Liver (tissue), 9 donors: ENCODE results near the gene DDX4. TPM values are rescaled to one million over a fixed set of nuclear protein-coding genes. Genes with fewer than 3 reads are reported as not detected.
"Not testable (repeated sequence)": the region's sequence is repeated elsewhere in the genome, so short reads cannot be mapped to it uniquely, and the experiment has no call there.

ENCODE experiments used
- DNase-seq: peaks from one replicate; pipeline ENCODE4 v3.0.0-alpha.2; 2017; ENCODE audit warnings: low spot score
- H3K27ac ChIP-seq, 2 donors: one replicate each; pipeline ENCODE4 v1.7.0; 2013; ENCODE audit warnings: inconsistent platforms in 2 of 2, low read length in 2 of 2, control low read depth in 1 of 2, low read depth in 1 of 2, mild to moderate bottlenecking in 1 of 2
- H3K27me3 ChIP-seq, 4 donors: one replicate each; pipeline versions ENCODE4 v1.6.1 to v1.7.0; 2013; ENCODE audit warnings: low read length in 3 of 4, inconsistent platforms in 1 of 4, mild to moderate bottlenecking in 1 of 4, moderate library complexity in 1 of 4; ENCODE audit not compliant: control insufficient read depth in 4 of 4, insufficient read depth in 4 of 4
- H3K36me3 ChIP-seq, 4 donors: one replicate each; pipeline versions ENCODE4 v1.6.1 to v1.7.0; 2013; ENCODE audit warnings: low read length in 3 of 4, mild to moderate bottlenecking in 3 of 4, low read depth in 1 of 4, moderate library complexity in 1 of 4; ENCODE audit not compliant: control insufficient read depth in 4 of 4, insufficient read depth in 3 of 4
- H3K4me1 ChIP-seq, 4 donors: one replicate each; pipeline versions ENCODE4 v1.6.1 to v1.7.0; 2013; ENCODE audit warnings: low read length in 3 of 4, mild to moderate bottlenecking in 3 of 4, moderate library complexity in 1 of 4; ENCODE audit not compliant: control insufficient read depth in 4 of 4, insufficient read depth in 4 of 4
- H3K4me3 ChIP-seq, 3 donors: one replicate each; pipeline versions ENCODE4 v1.6.1 to v1.7.0; 2013; ENCODE audit warnings: low read length in 3 of 3, control low read depth in 1 of 3, low read depth in 1 of 3, mild to moderate bottlenecking in 1 of 3
- H3K9ac ChIP-seq, 2 donors: one replicate each; pipeline ENCODE4 v1.7.0; 2013; ENCODE audit warnings: low read length in 2 of 2, mild to moderate bottlenecking in 2 of 2, moderate library complexity in 2 of 2, control low read depth in 1 of 2, low read depth in 1 of 2
- H3K9me3 ChIP-seq, 4 donors: one replicate each; pipeline versions ENCODE4 v1.6.1 to v1.7.0; 2013; ENCODE audit warnings: low read length in 3 of 4; ENCODE audit not compliant: control insufficient read depth in 4 of 4
- EGR1 ChIP-seq, 2 donors: IDR thresholded peaks; 2 replicates each; pipeline ENCODE4 v1.6.1; 2016 to 2018; ENCODE audit warnings: antibody characterized with exemption in 2 of 2, low read depth in 2 of 2
- FOXA1 ChIP-seq: IDR thresholded peaks from 2 replicates; pipeline ENCODE4 v1.6.1; 2016; ENCODE audit warnings: antibody characterized with exemption
- FOXA2 ChIP-seq: IDR thresholded peaks from 2 replicates; pipeline ENCODE4 v1.6.1; 2016; ENCODE audit warnings: antibody characterized with exemption
- GABPA ChIP-seq, 2 donors: IDR thresholded peaks in 1 of 2; conservative IDR thresholded peaks in 1 of 2; 2 replicates each; pipeline ENCODE4 v1.6.1; 2016; ENCODE audit warnings: antibody characterized with exemption in 2 of 2, mild to moderate bottlenecking in 1 of 2, moderate library complexity in 1 of 2
- HNF4G ChIP-seq: IDR thresholded peaks from 2 replicates; pipeline ENCODE4 v1.6.1; 2016; ENCODE audit warnings: antibody characterized with exemption
- JUND ChIP-seq, 2 donors: IDR thresholded peaks; 2 replicates each; pipeline ENCODE4 v1.6.1; 2016; ENCODE audit warnings: antibody characterized with exemption in 2 of 2
- RAD21 ChIP-seq, 2 donors: IDR thresholded peaks; 2 replicates each; pipeline ENCODE4 v1.6.1; 2016; ENCODE audit warnings: antibody characterized with exemption in 2 of 2, mild to moderate bottlenecking in 2 of 2
- RXRA ChIP-seq, 2 donors: IDR thresholded peaks; 2 replicates each; pipeline ENCODE4 v1.6.1; 2017 to 2018; ENCODE audit warnings: antibody characterized with exemption in 2 of 2, mild to moderate bottlenecking in 1 of 2
- SP1 ChIP-seq: IDR thresholded peaks from 2 replicates; pipeline ENCODE4 v1.6.1; 2018; ENCODE audit warnings: antibody characterized with exemption, mild to moderate bottlenecking
- TAF1 ChIP-seq: conservative IDR thresholded peaks from 2 replicates; pipeline ENCODE4 v1.6.1; 2016; ENCODE audit warnings: antibody characterized with exemption, mild to moderate bottlenecking
- YY1 ChIP-seq: IDR thresholded peaks from 2 replicates; pipeline ENCODE4 v1.6.1; 2016; ENCODE audit warnings: antibody characterized with exemption, mild to moderate bottlenecking
- WGBS: extraction: QIAGEN DNeasy Blood & Tissue Kit; methylation state at CpG from one replicate; pipeline ENCODE4 v1.1.7; 2013; 5-methylcytosine and 5-hydroxymethylcytosine counted together
- polyA plus RNA-seq, 2 donors: library from polyadenylated mRNA; stranded (reverse) in 1 of 2; unstranded in 1 of 2; fragments of 200-250 nt in 1 of 2; fragments of >200 nt in 1 of 2; fragmentation: Nextera tagmentation in 1 of 2; extraction: Ambion mirVana in 1 of 2; gene quantifications; one replicate each; pipeline versions ENCODE4 v1.2.1 to v1.2.3, GENCODE V29; 2013 to 2015
- total RNA-seq, 2 donors: library from RNA; depleted of rRNA; stranded (reverse); fragments of >200 nt; gene quantifications; one replicate each; pipeline ENCODE4 v1.2.3, GENCODE V29; 2014
- TF ChIP-seq, protein P1 (sequence below): IDR thresholded peaks from 2 replicates; pipeline ENCODE4 v1.6.1; 2016; ENCODE audit warnings: antibody characterized with exemption
- TF ChIP-seq, protein P2 (sequence below): IDR thresholded peaks from 2 replicates; pipeline ENCODE4 v1.6.1; 2016; ENCODE audit warnings: antibody characterized with exemption
- TF ChIP-seq, protein P3 (sequence below): IDR thresholded peaks from 2 replicates; pipeline ENCODE4 v1.6.1; 2016; ENCODE audit warnings: antibody characterized with exemption
- TF ChIP-seq, protein P4 (sequence below): fragments of 150-350 bp; IDR thresholded peaks from 2 replicates; pipeline ENCODE4 v1.5.1; 2017; ENCODE audit warnings: improper control_type of control experiment, low read depth, low read length; ENCODE audit not compliant: missing input control
- donor health status: healthy.
- donor health status: healthy.
- donor health status: healthy.
- donor health status: healthy.
- donor health status: healthy.

The DDX4 gene
- total and polyA plus RNA-seq, 4 donors: not detected

DNA sequence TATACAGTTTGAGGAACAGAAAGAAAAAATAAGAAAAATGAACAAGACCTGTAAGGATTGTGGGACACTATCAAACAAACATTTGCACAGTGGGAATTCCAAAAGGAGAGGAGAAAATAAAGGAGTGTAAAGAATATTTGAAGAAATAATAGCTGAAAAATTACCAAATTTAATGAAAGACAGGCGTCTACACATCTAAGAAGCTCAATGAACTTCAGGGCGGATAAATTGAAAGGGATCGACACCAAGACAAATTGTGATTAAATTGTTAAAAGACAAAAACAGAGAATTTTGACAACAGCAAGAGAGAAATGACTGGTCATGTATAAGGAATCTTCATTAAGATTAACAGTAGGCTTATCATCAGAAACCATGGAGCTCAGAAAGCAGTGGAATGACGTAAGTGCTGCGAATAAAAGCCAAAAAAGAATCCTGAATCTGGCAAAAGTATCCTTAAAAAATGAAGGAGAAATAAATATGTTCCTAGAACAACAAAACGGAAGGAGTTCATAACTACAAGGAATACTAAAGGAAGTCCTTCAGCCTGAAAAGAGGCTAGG lies 22.3 kb upstream of the DDX4 start:
- 97% methylated on average over 6 of the region's 6 CpGs for WGBS

DNA sequence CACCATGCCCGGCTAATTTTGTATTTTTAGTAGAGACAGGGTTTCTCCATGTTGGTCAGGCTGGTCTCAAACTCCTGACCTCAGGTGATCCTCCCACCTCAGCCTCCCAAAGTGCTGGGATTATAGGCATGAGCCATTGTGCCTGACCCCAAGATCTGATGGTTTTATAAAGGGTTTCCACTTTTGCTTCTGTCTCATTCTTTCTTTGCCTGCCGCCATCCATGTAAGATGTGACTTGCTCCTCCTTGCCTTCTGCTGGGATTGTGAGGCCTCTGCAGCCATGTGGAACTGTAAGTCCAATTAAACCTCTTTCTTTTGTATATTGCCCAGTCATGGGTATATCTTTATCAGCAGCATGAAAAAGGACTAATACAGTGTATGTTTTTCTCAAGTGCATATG lies 18.8 kb upstream of the DDX4 start:
- not testable (repeated sequence) for H3K27ac ChIP-seq, H3K36me3 ChIP-seq, H3K4me3 ChIP-seq, H3K9ac ChIP-seq, H3K27me3 ChIP-seq, H3K9me3 ChIP-seq, DNase-seq, H3K4me1 ChIP-seq
- 97% methylated on average over 2 of the region's 2 CpGs for WGBS

More for the DNA sequence above, 22.3 kb upstream of the DDX4 start:
- no peaks in the 10 kb centered on the region for H3K27me3 ChIP-seq
- peaks cover 0 to 13% (median 11%) of the 10 kb centered on the region in 4 donors for H3K4me1 ChIP-seq
- DNase-seq: no peak
- H3K4me3 ChIP-seq: no peak overlapping the region
- H3K9ac ChIP-seq: no peak overlapping the region
- H3K27ac ChIP-seq: no peak overlapping the region
- no peaks in the 10 kb centered on the region for H3K9me3 ChIP-seq
- no peak for TF ChIP-seq FOXA2
- TF ChIP-seq, protein P1, sequence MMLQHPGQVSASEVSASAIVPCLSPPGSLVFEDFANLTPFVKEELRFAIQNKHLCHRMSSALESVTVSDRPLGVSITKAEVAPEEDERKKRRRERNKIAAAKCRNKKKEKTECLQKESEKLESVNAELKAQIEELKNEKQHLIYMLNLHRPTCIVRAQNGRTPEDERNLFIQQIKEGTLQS: no peak
- no peak for TF ChIP-seq YY1
- TF ChIP-seq RXRA (IDR thresholded peaks at IDR 0.05): no peak
- TF ChIP-seq JUND (IDR thresholded peaks at IDR 0.05): no peak
- no peak for TF ChIP-seq SP1
- H3K36me3 ChIP-seq: no peaks in the 10 kb centered on the region

DNA sequence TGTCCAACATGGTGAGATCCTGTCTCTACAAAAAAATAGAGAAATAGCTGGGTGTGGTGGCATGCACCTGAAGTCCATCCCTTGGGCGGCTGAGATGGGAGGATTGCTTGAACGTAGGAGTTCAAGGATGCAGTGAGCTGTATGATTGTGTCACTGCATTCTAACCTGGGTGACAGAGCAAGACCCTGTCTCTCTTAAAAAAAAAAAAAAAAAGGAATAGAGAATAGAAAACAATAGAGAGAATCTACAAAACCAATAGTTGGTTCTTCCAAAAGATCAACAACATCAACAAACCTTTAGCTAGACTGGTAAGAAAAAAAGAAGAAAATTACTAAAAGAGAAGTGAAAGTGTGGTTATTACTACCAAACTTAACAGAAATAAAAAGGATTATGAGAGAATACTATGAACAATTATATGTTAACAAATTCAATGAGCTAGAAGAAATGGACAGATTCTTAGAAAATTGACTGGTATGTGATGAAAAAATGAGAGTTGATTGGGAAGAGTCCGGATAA lies 17.6 kb upstream of the DDX4 start:
- DNase-seq: no peak
- 94% methylated on average over 3 of the region's 3 CpGs for whole genome bisulfite sequencing
- no peak overlapping the region for H3K27ac ChIP-seq
- H3K9me3 ChIP-seq: no peaks in the 10 kb centered on the region
- no peaks in the 10 kb centered on the region for H3K27me3 ChIP-seq
- no peaks in the 10 kb centered on the region for H3K4me1 ChIP-seq
- no peak overlapping the region for H3K9ac ChIP-seq
- no peaks in the 10 kb centered on the region for H3K36me3 ChIP-seq
- H3K4me3 ChIP-seq: no peak overlapping the region
- TF ChIP-seq RAD21 (IDR thresholded peaks at IDR 0.05) (no peak), TAF1 (no peak), YY1 (no peak), HNF4G (no peak), FOXA1 (no peak), EGR1 (IDR thresholded peaks at IDR 0.05; ENCODE audit: low read depth in 2 of 2) (no peak), JUND (IDR thresholded peaks at IDR 0.05) (no peak), GABPA (IDR thresholded peaks at IDR 0.05 in 1 of 2, conservative IDR thresholded peaks at IDR 0.05 in 1 of 2) (no peak)
- TF ChIP-seq, protein P2, sequence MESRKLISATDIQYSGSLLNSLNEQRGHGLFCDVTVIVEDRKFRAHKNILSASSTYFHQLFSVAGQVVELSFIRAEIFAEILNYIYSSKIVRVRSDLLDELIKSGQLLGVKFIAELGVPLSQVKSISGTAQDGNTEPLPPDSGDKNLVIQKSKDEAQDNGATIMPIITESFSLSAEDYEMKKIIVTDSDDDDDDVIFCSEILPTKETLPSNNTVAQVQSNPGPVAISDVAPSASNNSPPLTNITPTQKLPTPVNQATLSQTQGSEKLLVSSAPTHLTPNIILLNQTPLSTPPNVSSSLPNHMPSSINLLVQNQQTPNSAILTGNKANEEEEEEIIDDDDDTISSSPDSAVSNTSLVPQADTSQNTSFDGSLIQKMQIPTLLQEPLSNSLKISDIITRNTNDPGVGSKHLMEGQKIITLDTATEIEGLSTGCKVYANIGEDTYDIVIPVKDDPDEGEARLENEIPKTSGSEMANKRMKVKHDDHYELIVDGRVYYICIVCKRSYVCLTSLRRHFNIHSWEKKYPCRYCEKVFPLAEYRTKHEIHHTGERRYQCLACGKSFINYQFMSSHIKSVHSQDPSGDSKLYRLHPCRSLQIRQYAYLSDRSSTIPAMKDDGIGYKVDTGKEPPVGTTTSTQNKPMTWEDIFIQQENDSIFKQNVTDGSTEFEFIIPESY: no peak
- TF ChIP-seq, protein P3, sequence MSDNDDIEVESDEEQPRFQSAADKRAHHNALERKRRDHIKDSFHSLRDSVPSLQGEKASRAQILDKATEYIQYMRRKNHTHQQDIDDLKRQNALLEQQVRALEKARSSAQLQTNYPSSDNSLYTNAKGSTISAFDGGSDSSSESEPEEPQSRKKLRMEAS: no peak
- TF ChIP-seq, protein P4, sequence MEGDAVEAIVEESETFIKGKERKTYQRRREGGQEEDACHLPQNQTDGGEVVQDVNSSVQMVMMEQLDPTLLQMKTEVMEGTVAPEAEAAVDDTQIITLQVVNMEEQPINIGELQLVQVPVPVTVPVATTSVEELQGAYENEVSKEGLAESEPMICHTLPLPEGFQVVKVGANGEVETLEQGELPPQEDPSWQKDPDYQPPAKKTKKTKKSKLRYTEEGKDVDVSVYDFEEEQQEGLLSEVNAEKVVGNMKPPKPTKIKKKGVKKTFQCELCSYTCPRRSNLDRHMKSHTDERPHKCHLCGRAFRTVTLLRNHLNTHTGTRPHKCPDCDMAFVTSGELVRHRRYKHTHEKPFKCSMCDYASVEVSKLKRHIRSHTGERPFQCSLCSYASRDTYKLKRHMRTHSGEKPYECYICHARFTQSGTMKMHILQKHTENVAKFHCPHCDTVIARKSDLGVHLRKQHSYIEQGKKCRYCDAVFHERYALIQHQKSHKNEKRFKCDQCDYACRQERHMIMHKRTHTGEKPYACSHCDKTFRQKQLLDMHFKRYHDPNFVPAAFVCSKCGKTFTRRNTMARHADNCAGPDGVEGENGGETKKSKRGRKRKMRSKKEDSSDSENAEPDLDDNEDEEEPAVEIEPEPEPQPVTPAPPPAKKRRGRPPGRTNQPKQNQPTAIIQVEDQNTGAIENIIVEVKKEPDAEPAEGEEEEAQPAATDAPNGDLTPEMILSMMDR: no peak
- TF ChIP-seq, protein P1: no peak
